Neural crest cell (in vitro differentiated cells): ENCODE results near the gene SEMA3B. TPM values are rescaled to one million over a fixed set of nuclear protein-coding genes. Genes with fewer than 3 reads are reported as not detected.

Experiments
- DNase-seq: peaks from one replicate; pipeline ENCODE4 v3.0.0; 2021; ENCODE audit warnings: low read depth, mixed read lengths, low spot score
- H3K27ac Mint-ChIP-seq: one replicate; pipeline ENCODE4 v1.8.0; 2021; ENCODE audit warnings: mild to moderate bottlenecking, mixed read lengths; ENCODE audit not compliant: unreplicated experiment
- H3K27me3 Mint-ChIP-seq: 2 replicates; pipeline ENCODE4 v1.8.0; 2021; ENCODE audit warnings: low read depth, mild to moderate bottlenecking, mixed read lengths
- H3K36me3 Mint-ChIP-seq: 2 replicates; pipeline ENCODE4 v1.8.0; 2021; ENCODE audit warnings: low read depth, mild to moderate bottlenecking, mixed read lengths
- H3K4me1 Mint-ChIP-seq: 2 replicates; pipeline ENCODE4 v1.8.0; 2021; ENCODE audit warnings: mixed read lengths
- H3K4me3 Mint-ChIP-seq: one replicate; pipeline ENCODE4 v1.8.0; 2021; ENCODE audit warnings: mild to moderate bottlenecking, mixed read lengths
- H3K9me3 Mint-ChIP-seq: 2 replicates; pipeline ENCODE4 v1.8.0; 2021; ENCODE audit warnings: mixed read lengths
- CTCF ChIP-seq: fragments of 200-600 bp; sonication (generic); conservative IDR thresholded peaks from 2 replicates; pipeline ENCODE4 v1.5.0; 2021; ENCODE audit warnings: antibody characterized with exemption, mild to moderate bottlenecking
- total RNA-seq: library from RNA; stranded (reverse); gene quantifications from 2 replicates; pipeline ENCODE4 v1.2.1, GENCODE V29; 2021

SEMA3B gene
- total RNA-seq, 1 donor from 2014 or later, result 2.9 TPM

DNA sequence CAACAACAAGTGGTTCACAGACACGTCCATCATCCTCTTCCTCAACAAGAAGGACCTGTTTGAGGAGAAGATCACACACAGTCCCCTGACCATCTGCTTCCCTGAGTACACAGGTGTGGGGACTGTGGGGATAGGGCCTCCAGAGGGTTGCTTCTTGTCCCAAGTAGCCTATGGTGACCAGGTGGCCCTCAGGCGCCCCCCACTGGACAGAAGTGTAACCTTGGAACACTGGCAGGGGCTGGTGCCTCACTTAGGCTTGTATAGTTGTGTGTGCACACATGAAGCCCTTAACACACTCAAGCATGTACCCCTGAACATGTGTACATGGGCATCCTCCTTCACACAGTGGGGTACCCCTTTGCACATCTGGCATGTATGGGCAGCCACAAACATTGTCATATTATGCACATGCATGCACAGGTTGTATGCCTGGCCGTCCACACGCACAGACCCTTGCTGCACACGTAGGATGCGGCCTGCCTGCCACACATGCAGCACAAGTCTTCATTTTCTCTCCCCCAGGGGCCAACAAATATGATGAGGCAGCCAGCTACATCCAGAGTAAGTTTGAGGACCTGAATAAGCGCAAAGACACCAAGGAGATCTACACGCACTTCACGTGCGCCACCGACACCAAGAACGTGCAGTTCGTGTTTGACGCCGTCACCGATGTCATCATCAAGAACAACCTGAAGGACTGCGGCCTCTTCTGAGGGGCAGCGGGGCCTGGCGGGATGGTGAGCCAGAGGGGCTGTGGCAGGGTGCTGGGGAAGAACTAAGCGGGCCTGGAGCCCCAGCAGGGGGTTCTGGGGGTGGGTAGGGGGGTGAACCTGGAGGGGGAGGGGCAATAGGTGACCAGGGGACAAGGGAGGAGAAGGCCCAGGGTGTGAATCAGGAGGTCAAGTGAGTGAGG lies 11.7 kb upstream of the SEMA3B start:
- DNase-seq, result no peak
- peak overlapping the region; percentile 51 for H3K4me3 Mint-ChIP-seq

GRCh38 chr3:50258029-50258680 lies 10.8 kb upstream of the SEMA3B start:
- H3K36me3 Mint-ChIP-seq, result peaks cover 5% of the 10 kb centered on the region
- peak overlapping the region; percentile 96 for H3K27ac Mint-ChIP-seq
- no peaks in the 10 kb centered on the region for H3K9me3 Mint-ChIP-seq
- no peak for DNase-seq
- TF ChIP-seq CTCF, result no peak
- H3K27me3 Mint-ChIP-seq, result no peaks in the 10 kb centered on the region
- peaks cover 50% of the 10 kb centered on the region for H3K4me1 Mint-ChIP-seq
- peak overlapping the region; percentile 72 for H3K4me3 Mint-ChIP-seq

More for the DNA sequence above, 11.7 kb upstream of the SEMA3B start:
- TF ChIP-seq CTCF, result peak; percentile 62
- Mint-ChIP-seq H3K36me3 (peaks cover 5% of the 10 kb centered on the region), H3K9me3 (no peaks in the 10 kb centered on the region), H3K27me3 (no peaks in the 10 kb centered on the region), H3K4me1 (peaks cover 40% of the 10 kb centered on the region), H3K27ac (peak overlapping the region; percentile 96)

GRCh38 chr3:50258979-50259378 lies 10.0 kb upstream of the SEMA3B start:
- Mint-ChIP-seq H3K27ac (peak overlapping the region; percentile 75), H3K9me3 (no peaks in the 10 kb centered on the region), H3K36me3 (peaks cover 5% of the 10 kb centered on the region), H3K4me3 (no peak overlapping the region), H3K27me3 (no peaks in the 10 kb centered on the region), H3K4me1 (peaks cover 55% of the 10 kb centered on the region)
- DNase-seq, result no peak
- TF ChIP-seq CTCF, result no peak

- H3K4me1 Mint-ChIP-seq, result peaks cover 60% of the 10 kb centered on the region
- peaks cover 5% of the 10 kb centered on the region for H3K36me3 Mint-ChIP-seq
- DNase-seq, result no peak
- H3K4me3 Mint-ChIP-seq, result peak overlapping the region; percentile 77
- H3K27me3 Mint-ChIP-seq, result no peaks in the 10 kb centered on the region
- no peak for TF ChIP-seq CTCF
- no peaks in the 10 kb centered on the region for H3K9me3 Mint-ChIP-seq
- peak overlapping the region; percentile 81 for H3K27ac Mint-ChIP-seq
Measured at GRCh38 chr3:50259432-50260026, 9.4 kb upstream of the SEMA3B start.

GRCh38 chr3:50260027-50260941 lies 8.7 kb upstream of the SEMA3B start:
- Mint-ChIP-seq H3K27ac (peak overlapping the region; percentile 97), H3K9me3 (no peaks in the 10 kb centered on the region), H3K4me3 (peak overlapping the region; percentile 77), H3K36me3 (peaks cover 5% of the 10 kb centered on the region), H3K27me3 (no peaks in the 10 kb centered on the region), H3K4me1 (peaks cover 64% of the 10 kb centered on the region)
- DNase-seq, result peak; percentile 94
- TF ChIP-seq CTCF, result peak; percentile 99
